Liver (tissue), 3 donors: ENCODE results near the gene NFIX.

Source experiments
- FOXA2 ChIP-seq: IDR thresholded peaks from 2 replicates; pipeline ENCODE4 v1.6.1; 2016; ENCODE audit warnings: antibody characterized with exemption
- RAD21 ChIP-seq, 2 donors: IDR thresholded peaks; 2 replicates each; pipeline ENCODE4 v1.6.1; 2016; ENCODE audit warnings: antibody characterized with exemption in 2 of 2, mild to moderate bottlenecking in 2 of 2
- SP1 ChIP-seq: IDR thresholded peaks from 2 replicates; pipeline ENCODE4 v1.6.1; 2018; ENCODE audit warnings: antibody characterized with exemption, mild to moderate bottlenecking
- TAF1 ChIP-seq: conservative IDR thresholded peaks from 2 replicates; pipeline ENCODE4 v1.6.1; 2016; ENCODE audit warnings: antibody characterized with exemption, mild to moderate bottlenecking
- YY1 ChIP-seq: IDR thresholded peaks from 2 replicates; pipeline ENCODE4 v1.6.1; 2016; ENCODE audit warnings: antibody characterized with exemption, mild to moderate bottlenecking
- TF ChIP-seq, protein P1 (sequence below): fragments of 150-350 bp; IDR thresholded peaks from 2 replicates; pipeline ENCODE4 v1.5.1; 2017; ENCODE audit warnings: improper control_type of control experiment, low read depth, low read length; ENCODE audit not compliant: missing input control
- TF ChIP-seq, protein P2 (sequence below): IDR thresholded peaks from 2 replicates; pipeline ENCODE4 v1.6.1; 2016; ENCODE audit warnings: antibody characterized with exemption
- donor health status: healthy.
- donor health status: healthy.

DNA sequence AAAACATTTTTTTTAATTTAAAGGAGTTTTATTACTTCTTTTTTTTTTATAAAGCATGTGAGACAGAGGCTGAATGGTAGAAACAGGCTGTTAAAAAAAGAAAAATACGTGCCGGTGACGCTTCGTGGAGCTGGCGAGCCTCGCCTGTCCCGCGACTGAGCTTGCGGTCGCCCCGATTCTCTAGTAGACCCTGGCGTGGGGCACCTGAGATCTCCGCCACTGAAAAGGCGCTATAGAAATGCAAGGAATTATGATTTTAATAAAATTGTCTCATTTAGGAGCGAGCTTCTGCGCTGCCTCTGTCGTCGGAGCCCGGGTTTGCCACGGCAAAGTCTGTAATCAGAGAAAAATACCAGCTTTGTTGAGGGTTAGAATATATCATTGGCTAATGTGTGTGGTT is 18.4 kb downstream of the NFIX start:
- TF ChIP-seq, protein P1, sequence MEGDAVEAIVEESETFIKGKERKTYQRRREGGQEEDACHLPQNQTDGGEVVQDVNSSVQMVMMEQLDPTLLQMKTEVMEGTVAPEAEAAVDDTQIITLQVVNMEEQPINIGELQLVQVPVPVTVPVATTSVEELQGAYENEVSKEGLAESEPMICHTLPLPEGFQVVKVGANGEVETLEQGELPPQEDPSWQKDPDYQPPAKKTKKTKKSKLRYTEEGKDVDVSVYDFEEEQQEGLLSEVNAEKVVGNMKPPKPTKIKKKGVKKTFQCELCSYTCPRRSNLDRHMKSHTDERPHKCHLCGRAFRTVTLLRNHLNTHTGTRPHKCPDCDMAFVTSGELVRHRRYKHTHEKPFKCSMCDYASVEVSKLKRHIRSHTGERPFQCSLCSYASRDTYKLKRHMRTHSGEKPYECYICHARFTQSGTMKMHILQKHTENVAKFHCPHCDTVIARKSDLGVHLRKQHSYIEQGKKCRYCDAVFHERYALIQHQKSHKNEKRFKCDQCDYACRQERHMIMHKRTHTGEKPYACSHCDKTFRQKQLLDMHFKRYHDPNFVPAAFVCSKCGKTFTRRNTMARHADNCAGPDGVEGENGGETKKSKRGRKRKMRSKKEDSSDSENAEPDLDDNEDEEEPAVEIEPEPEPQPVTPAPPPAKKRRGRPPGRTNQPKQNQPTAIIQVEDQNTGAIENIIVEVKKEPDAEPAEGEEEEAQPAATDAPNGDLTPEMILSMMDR: no peak
- TF ChIP-seq RAD21 (IDR thresholded peaks at IDR 0.05) (no peak), SP1 (no peak), YY1 (no peak), TAF1 (no peak), FOXA2 (no peak)
- TF ChIP-seq, protein P2, sequence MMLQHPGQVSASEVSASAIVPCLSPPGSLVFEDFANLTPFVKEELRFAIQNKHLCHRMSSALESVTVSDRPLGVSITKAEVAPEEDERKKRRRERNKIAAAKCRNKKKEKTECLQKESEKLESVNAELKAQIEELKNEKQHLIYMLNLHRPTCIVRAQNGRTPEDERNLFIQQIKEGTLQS: no peak
